Measurements from ENCODE around the gene NSUN2. TPM values are rescaled to one million over a fixed set of nuclear protein-coding genes. Genes with fewer than 3 reads are reported as not detected.

Gene NSUN2
- total RNA-seq, 4 donors from 2014 or later = 27.5 to 134 (median 55.8) TPM

- TF ChIP-seq POLR2A (IDR thresholded peaks at IDR 0.05) (no peak), CTCF (IDR thresholded peaks at IDR 0.05) (no peak)
- DNase-seq = no peak
- peaks cover 0 to 25% (median 3%) of the 10 kb centered on the region in 4 donors for H3K4me1 ChIP-seq
- H3K27me3 ChIP-seq = no peaks in the 10 kb centered on the region
- no peak overlapping the region for H3K4me3 ChIP-seq
- no peaks in the 10 kb centered on the region for H3K9me3 ChIP-seq
- H3K36me3 ChIP-seq = peaks cover 0 to 16% (median 0%) of the 10 kb centered on the region in 3 donors
- no peak overlapping the region for H3K27ac ChIP-seq
Observed at GRCh38 chr5:6634788-6635430, 2.1 kb upstream of the NSUN2 start.

GRCh38 chr5:6634306-6634705, 1.5 kb upstream of the NSUN2 start:
- peak overlapping the region; percentile 73 to 98 (median 86) for H3K4me3 ChIP-seq
- H3K4me1 ChIP-seq = peaks cover 0 to 25% (median 3%) of the 10 kb centered on the region in 4 donors

GRCh38 chr5:6633469-6634245, 813 bp upstream of the NSUN2 start:
- DNase-seq = peak in 2 of 3 donors; percentile 42 to 57
- peak in 2 of 6 experiments; percentile 19 to 24 for TF ChIP-seq CTCF (IDR thresholded peaks at IDR 0.05)
- TF ChIP-seq POLR2A (IDR thresholded peaks at IDR 0.05) = peak in 1 of 2 donors; percentile 70
- H3K27me3 ChIP-seq = no peaks in the 10 kb centered on the region
- peaks cover 0 to 25% (median 3%) of the 10 kb centered on the region in 4 donors for H3K4me1 ChIP-seq
- H3K27ac ChIP-seq = peak overlapping the region; percentile 86 to 95 (median 90)
- H3K4me3 ChIP-seq = peak overlapping the region; percentile 73 to 98 (median 86)
- no peaks in the 10 kb centered on the region for H3K9me3 ChIP-seq
- peaks cover 0 to 20% (median 0%) of the 10 kb centered on the region in 3 donors for H3K36me3 ChIP-seq

More at GRCh38 chr5:6634306-6634705, 1.5 kb upstream of the NSUN2 start:
- TF ChIP-seq CTCF (IDR thresholded peaks at IDR 0.05) = no peak
- no peak for TF ChIP-seq POLR2A (IDR thresholded peaks at IDR 0.05)
- H3K9me3 ChIP-seq = no peaks in the 10 kb centered on the region
- no peaks in the 10 kb centered on the region for H3K27me3 ChIP-seq
- no peak for DNase-seq
- H3K27ac ChIP-seq = no peak overlapping the region
- H3K36me3 ChIP-seq = peaks cover 0 to 20% (median 0%) of the 10 kb centered on the region in 3 donors

GRCh38 chr5:6632324-6632887, 438 bp downstream of the NSUN2 start:
- peak in 2 of 3 donors; percentile 34 to 57 for DNase-seq
- TF ChIP-seq POLR2A (IDR thresholded peaks at IDR 0.05) = no peak
- TF ChIP-seq CTCF (IDR thresholded peaks at IDR 0.05) = no peak
- Histone ChIP-seq H3K36me3 (peaks cover 0 to 28% (median 0%) of the 10 kb centered on the region in 3 donors), H3K4me1 (peaks cover 0 to 25% (median 3%) of the 10 kb centered on the region in 4 donors), H3K27me3 (no peaks in the 10 kb centered on the region), H3K9me3 (no peaks in the 10 kb centered on the region), H3K4me3 (peak overlapping the region; percentile 73 to 98 (median 86)), H3K27ac (peak overlapping the region; percentile 86 to 95 (median 90))

- Histone ChIP-seq H3K9me3 (no peaks in the 10 kb centered on the region), H3K27me3 (no peaks in the 10 kb centered on the region), H3K27ac (no peak overlapping the region), H3K36me3 (peaks cover 0 to 32% (median 0%) of the 10 kb centered on the region in 3 donors), H3K4me3 (peak overlapping the region in 1 of 4 donors; percentile 91), H3K4me1 (peaks cover 0 to 25% (median 3%) of the 10 kb centered on the region in 4 donors)
- DNase-seq = no peak
- TF ChIP-seq CTCF (IDR thresholded peaks at IDR 0.05) = no peak
- TF ChIP-seq POLR2A (IDR thresholded peaks at IDR 0.05) = no peak
Observed at GRCh38 chr5:6631441-6631840, 1.4 kb downstream of the NSUN2 start.
